Fibroblast of villous mesenchyme (primary cell): ENCODE results near the gene STX18. TPM values are rescaled to one million over a fixed set of nuclear protein-coding genes. Genes with fewer than 3 reads are reported as not detected.

Experiments
- DNase-seq: peaks from one replicate; pipeline ENCODE4 v3.0.0-alpha.2; 2010; ENCODE audit warnings: low read depth
- H3K4me3 ChIP-seq: 2 replicates; pipeline ENCODE4 v1.5.1; 2011; ENCODE audit warnings: low read depth, mild to moderate bottlenecking, low read length
- CTCF ChIP-seq: IDR thresholded peaks from 2 replicates; pipeline ENCODE4 v1.5.1; 2012; ENCODE audit warnings: low read depth, mild to moderate bottlenecking, low read length; ENCODE audit not compliant: insufficient read depth
- total RNA-seq: library from RNA; depleted of rRNA; stranded (reverse); fragments of >200 nt; gene quantifications from 2 replicates; pipeline ENCODE4 v1.2.3, GENCODE V29; 2012

STX18 gene
- total RNA-seq, 1 donor, result 24.2 TPM

GRCh38 chr4:4481399-4481994 is 60.4 kb downstream of the STX18 start:
- H3K4me3 ChIP-seq, result no peak overlapping the region
- no peak for DNase-seq
- TF ChIP-seq CTCF, result no peak

- no peak overlapping the region for H3K4me3 ChIP-seq
- peak; percentile 57 for TF ChIP-seq CTCF
- DNase-seq, result no peak
Measured at GRCh38 chr4:4480685-4481398, 61.0 kb downstream of the STX18 start.

- DNase-seq, result no peak
- no peak for TF ChIP-seq CTCF
- no peak overlapping the region for H3K4me3 ChIP-seq
Measured at GRCh38 chr4:4480205-4480604, 61.6 kb downstream of the STX18 start.

GRCh38 chr4:4479366-4479765 is 62.5 kb downstream of the STX18 start:
- DNase-seq, result no peak
- H3K4me3 ChIP-seq, result no peak overlapping the region
- no peak for TF ChIP-seq CTCF

- no peak overlapping the region for H3K4me3 ChIP-seq
- TF ChIP-seq CTCF, result no peak
- DNase-seq, result no peak
Measured at GRCh38 chr4:4477796-4478195, 64.1 kb downstream of the STX18 start.

GRCh38 chr4:4477391-4477790 is 64.5 kb downstream of the STX18 start:
- H3K4me3 ChIP-seq, result no peak overlapping the region
- TF ChIP-seq CTCF, result no peak
- no peak for DNase-seq
